VCaP (cell line): ENCODE measurements around the gene ETV7.

Experiments used
- H3K27ac ChIP-seq: fragments of 450-650 bp; 2 replicates; pipeline ENCODE4 v1.5.1; 2017
- TF ChIP-seq, protein P1 (sequence below): fragments of 450-650 bp; conservative IDR thresholded peaks from 2 replicates; pipeline ENCODE4 v1.5.1; 2017; ENCODE audit warnings: mild to moderate bottlenecking, moderate library complexity

ETV7 gene

DNA sequence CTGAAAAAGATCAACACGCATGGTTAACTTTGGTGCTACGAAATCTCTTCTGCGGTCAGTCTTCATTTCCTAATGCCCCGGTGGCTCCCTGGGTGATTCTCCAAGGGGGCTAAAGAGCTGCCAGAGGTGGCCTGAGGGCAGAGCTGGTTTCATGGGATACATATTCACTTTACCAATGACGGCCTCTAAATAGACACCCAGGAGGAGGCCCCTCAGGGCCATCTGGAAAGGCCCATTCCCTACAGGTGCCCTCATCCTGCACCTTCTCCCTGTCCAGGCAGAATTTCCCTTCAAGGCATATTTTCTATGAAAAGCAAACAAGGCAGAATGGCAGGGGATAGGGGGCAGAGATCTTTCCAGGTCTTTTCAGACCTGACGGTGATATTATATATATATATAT is 63.3 kb downstream of the ETV7 start:
- TF ChIP-seq, protein P1, sequence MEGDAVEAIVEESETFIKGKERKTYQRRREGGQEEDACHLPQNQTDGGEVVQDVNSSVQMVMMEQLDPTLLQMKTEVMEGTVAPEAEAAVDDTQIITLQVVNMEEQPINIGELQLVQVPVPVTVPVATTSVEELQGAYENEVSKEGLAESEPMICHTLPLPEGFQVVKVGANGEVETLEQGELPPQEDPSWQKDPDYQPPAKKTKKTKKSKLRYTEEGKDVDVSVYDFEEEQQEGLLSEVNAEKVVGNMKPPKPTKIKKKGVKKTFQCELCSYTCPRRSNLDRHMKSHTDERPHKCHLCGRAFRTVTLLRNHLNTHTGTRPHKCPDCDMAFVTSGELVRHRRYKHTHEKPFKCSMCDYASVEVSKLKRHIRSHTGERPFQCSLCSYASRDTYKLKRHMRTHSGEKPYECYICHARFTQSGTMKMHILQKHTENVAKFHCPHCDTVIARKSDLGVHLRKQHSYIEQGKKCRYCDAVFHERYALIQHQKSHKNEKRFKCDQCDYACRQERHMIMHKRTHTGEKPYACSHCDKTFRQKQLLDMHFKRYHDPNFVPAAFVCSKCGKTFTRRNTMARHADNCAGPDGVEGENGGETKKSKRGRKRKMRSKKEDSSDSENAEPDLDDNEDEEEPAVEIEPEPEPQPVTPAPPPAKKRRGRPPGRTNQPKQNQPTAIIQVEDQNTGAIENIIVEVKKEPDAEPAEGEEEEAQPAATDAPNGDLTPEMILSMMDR, result no peak
- no peak overlapping the region for H3K27ac ChIP-seq

DNA sequence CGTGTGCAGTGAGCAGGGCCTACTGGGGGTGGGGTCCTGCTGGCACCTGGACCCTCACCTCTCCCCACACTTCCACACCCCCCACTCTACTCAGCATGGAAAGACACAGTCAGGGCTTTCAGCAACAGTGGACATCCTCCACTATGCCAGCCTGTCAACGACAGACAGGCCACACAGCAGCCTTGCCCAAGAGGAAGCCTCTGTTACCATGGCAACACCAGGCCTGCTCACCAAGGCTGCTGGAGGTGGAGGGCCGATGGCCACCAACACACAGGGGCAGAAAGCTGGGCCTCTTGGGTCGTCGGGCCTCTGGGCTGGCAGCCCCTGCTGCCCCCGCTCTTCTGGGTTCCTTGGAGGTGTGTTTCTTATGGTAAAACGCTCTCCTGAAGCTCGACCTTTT is 64.4 kb downstream of the ETV7 start:
- no peak overlapping the region for H3K27ac ChIP-seq
- TF ChIP-seq, protein P1, result no peak

DNA sequence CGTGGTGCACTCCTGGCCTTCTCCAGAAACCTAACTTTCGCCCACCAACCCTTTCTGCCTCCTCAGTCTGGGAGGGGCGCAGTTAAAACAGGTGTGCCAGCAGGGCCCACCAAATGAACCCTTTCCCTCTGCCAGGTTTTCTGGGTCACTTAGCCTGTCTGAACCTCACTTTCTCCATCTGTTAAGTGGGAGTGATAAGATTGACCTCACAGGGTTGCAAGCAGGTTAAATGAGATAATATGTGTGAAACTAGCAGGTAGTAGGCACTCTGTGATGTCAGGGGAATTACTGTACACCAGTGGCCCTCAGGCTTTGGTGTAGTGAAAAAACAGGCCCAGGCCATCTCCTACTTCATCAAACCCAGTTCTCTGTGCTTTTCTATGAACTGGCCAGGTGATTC is 64.9 kb downstream of the ETV7 start:
- no peak overlapping the region for H3K27ac ChIP-seq

DNA sequence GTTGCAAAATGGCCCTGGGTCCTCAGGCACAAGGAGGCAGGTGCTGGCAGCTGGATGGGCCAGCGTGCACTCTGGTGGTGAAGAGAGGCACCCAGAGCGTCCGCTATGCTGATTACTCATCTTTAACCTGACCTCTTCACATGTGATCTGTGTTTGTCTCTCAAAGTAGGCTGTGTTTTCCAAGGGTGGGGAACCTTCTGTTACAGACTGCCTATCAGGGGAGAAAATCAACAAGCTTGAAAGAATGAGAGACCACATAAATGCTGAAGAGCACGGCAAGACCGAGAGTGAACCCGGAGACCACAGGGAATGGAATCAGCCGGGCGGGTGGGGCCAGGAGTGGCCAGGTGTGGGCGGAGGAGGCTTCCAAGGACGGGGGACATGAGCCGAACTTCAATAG is 67.0 kb downstream of the ETV7 start:
- TF ChIP-seq, protein P1, result no peak

More for the DNA sequence above, 64.9 kb downstream of the ETV7 start:
- TF ChIP-seq, protein P1, result no peak

DNA sequence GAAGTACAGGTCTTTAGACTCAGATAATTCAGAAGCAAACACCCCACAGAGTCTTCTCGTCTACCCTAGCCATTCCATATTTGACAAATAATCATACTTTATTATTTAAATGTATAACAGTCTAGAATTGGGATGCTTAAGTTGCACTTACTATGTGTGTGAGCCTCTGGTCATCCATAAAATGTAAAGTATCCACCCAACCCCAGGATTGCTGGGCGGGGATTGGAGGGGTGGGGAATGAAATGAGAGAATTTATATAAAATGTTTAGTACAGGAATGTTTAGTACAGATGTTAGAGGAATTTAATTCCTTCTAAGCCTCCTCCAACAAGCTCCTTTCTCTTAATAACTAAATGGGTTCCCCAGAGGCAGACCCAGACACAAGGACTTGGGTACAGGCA is 67.6 kb downstream of the ETV7 start:
- TF ChIP-seq, protein P1, result no peak
- H3K27ac ChIP-seq, result peak overlapping the region; percentile 52

More for the DNA sequence above, 67.0 kb downstream of the ETV7 start:
- H3K27ac ChIP-seq, result no peak overlapping the region

DNA sequence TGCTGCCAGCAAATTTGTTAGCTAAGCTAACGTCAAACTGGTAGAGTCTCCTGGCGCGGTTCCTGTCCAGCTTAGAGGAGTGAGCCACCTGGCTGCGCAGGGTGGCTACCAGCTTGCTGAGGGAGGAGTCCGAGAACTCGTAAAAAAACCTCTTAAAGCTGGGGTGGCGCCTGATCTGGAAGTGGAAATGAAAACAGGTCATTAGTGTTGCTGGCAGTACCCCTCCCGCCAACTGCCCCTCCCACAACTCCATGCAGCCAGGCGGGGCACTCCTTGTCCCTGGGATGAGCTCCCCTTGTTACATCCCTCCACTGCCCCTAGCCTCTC is 68.1 kb downstream of the ETV7 start:
- TF ChIP-seq, protein P1, result peak; percentile 36; the same call in 1 of the 2 replicates
- H3K27ac ChIP-seq, result peak overlapping the region; percentile 52

DNA sequence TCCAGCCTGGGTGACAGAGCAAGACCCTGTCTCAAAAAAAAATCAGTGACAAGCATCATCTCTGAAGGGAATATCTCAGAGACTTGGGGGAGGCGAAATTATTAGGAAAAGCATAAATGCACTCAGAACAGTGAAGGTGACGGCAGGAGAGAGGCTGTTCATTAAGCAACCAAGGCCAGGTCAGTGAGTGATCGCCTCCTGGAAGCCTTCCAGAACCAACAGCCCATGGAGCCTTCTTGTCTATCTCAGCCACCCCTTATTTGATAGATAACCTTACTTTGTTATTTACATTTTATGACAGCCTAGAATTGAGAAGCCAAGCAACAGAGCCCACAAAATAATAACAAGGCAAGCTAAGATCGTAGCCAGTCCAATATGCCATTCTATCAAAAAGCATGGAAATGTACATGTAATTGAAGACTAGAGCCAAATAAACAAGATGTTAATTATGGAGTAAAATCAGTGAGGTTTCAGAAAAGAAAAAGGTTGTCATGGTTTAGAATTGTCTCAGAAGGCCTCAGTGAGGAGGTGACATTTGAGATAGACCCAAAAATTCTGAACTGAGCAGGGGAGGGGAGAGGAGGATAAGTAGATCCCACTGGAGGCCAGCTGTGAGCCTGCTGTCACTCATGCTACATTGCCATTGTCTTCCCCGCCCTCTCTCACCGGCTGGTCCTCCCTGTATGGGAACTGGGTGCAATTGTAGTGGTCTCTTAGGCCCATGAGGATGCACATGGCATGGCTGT is 68.6 kb downstream of the ETV7 start:
- peak overlapping the region; percentile 52 for H3K27ac ChIP-seq
- TF ChIP-seq, protein P1, result no peak
